KOPT-K1 (cell line): ENCODE results near the gene TMEM165.
"Not testable (repeated sequence)": the region's sequence is repeated elsewhere in the genome, so short reads cannot be mapped to it uniquely, and the experiment has no call there.

Experiments used
- H3K27ac ChIP-seq: fragments of 200-600 bp; sonication (generic); 2 replicates; pipeline ENCODE4 v1.5.1; 2016; ENCODE audit warnings: antibody characterized with exemption, mild to moderate bottlenecking, low read depth, low read length; ENCODE audit not compliant: poor library complexity, severe bottlenecking
- H3K36me3 ChIP-seq: fragments of 200-600 bp; sonication (generic); 2 replicates; pipeline ENCODE4 v1.5.1; 2017; ENCODE audit warnings: antibody characterized with exemption, mild to moderate bottlenecking, low read length, moderate library complexity; ENCODE audit not compliant: insufficient read depth
- H3K9me3 ChIP-seq: fragments of 200-600 bp; sonication (generic); 2 replicates; pipeline ENCODE4 v1.5.1; 2017; ENCODE audit warnings: antibody characterized with exemption, low read length, mild to moderate bottlenecking; ENCODE audit not compliant: insufficient read depth, poor library complexity, severe bottlenecking

The TMEM165 gene, protein sequence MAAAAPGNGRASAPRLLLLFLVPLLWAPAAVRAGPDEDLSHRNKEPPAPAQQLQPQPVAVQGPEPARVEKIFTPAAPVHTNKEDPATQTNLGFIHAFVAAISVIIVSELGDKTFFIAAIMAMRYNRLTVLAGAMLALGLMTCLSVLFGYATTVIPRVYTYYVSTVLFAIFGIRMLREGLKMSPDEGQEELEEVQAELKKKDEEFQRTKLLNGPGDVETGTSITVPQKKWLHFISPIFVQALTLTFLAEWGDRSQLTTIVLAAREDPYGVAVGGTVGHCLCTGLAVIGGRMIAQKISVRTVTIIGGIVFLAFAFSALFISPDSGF

DNA sequence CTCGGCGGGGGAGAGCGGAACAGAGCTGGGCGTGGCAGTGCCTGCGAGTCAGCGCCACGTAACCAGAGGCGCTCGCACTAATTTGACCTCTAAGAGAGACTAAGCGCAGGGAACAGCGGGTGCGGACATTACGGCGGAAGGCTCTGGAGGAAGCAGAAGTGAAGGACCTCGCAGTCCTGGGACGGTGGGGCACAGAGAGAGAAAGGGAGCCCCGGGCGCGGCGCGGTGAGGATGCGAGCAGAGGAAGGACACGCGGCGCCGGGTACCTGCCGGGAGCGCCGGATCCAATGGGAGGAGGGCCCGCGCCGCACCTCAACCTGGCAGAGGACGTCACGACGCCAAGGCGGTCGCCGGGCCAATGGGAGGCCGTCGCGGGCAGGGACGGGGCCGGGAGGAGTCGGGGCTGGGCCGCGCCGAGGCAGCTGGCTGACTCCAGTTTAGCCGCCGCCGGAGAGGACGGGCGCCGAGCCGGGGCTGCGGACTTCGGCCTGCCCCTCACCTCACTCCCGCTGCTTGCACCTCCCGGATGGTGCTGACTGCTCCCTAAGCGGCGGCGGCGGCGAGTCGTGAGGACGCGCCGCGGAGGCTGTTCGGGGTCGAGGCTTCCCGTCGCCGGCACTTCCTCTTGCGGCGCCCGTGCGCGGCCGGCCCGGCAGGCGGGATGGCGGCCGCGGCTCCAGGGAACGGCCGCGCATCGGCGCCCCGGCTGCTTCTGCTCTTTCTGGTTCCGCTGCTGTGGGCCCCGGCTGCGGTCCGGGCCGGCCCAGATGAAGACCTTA, at the start of gene TMEM165:
Gene TMEM165, plus strand, starts transcription at position 429 of the 779 bp plus-strand sequence. Its CDS starts 233 bp downstream, at position 662.
- Histone ChIP-seq H3K36me3 (peaks cover 29% of the 10 kb centered on the region), H3K27ac (peak within 1 kb of the TSS; percentile 85), H3K9me3 (no peaks in the 10 kb centered on the region)

DNA sequence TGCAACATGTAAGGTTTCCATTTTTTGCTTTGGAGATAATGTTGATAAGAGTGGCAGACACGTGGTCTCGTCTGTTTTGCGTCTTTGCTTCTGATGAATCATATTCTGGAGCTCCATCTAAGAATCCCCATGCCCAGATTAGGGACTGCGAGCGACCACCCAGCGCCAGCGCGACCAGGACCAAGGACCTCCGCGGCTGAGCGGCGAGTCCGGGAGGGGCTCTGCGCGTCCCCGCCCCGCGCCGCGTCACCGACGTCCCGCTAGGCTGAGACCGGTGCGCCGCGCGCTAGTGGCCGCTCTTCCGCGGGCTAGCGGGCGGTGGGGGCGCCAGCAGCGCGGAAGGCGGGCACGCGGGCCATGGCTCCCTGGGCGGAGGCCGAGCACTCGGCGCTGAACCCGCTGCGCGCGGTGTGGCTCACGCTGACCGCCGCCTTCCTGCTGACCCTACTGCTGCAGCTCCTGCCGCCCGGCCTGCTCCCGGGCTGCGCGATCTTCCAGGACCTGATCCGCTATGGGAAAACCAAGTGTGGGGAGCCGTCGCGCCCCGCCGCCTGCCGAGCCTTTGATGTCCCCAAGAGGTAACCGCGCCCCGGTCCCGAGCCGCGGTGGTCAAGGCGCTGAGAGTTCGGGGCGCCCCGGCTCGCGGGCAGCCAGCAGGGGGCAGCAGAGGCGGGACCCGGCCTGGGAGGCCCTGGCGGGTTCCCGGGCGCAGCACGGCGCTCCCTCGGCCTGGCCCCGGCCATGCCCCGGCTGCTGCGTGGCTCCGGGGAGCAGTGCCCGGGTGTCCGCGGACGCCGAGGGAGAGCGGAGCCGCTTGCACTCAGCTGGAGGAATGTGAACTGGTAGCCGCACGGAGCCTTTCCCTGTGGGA, 49.5 kb upstream of the TMEM165 start, which contains the start of gene SRD5A3:
Gene SRD5A3, plus strand, starts transcription at position 263 of the 871 bp plus-strand sequence. Its CDS starts 95 bp downstream, at position 358.
- H3K36me3 ChIP-seq, result no peaks in the 10 kb centered on the region
- H3K9me3 ChIP-seq, result no peaks in the 10 kb centered on the region
- peak within 1 kb of the TSS; percentile 57 for H3K27ac ChIP-seq

DNA sequence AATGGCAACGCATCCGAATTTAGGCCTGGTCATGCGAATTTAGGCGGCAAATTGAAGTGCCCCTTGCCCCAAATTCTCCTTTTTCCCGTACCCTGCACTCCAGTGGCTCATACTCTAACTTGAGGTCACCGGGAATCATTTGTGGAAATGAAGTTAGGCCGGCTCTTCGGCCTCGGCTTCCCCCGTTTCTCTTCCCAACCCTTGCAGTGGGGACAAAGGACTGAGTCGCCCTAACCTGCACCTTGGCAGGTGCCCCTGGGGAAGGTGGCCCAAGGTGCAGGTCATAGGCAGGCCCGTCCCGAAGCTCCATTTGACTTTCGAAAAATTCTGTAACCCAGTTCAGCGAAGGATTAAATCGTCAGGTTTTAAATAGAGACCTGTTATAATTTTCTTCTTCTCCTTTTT, 48.9 kb upstream of the TMEM165 start:
- no peaks in the 10 kb centered on the region for H3K36me3 ChIP-seq
- H3K27ac ChIP-seq, result peak overlapping the region; percentile 57
- H3K9me3 ChIP-seq, result no peaks in the 10 kb centered on the region

DNA sequence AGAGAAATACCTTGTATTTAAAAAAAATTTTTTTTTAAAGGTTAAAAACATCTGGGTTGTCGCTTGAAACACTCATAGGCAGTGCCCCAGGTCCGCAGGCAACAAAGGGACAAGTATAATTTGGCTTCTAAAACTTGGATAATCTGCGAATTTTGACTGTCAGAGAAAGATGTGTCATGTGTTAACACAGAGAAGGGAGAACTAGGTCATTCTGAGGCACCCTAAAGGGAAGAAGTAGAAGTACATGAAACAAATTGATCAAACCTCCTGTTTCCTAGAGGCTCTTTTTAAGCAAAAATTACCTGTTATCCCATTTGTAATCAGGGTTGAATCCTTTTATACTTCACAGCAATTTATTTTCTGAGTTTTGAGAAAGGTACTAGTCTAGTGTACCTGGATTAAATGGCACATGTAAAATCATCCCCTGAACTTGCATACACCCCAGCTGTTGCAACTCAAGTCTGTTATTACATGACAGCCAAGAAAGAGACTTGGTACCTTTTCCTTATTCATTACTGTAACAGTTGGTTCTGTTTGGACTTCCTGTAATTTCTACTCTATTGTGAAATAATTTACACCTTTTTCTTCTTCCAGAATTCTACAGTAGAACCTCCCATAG, 48.0 kb upstream of the TMEM165 start:
- H3K9me3 ChIP-seq, result no peaks in the 10 kb centered on the region
- no peak overlapping the region for H3K27ac ChIP-seq
- H3K36me3 ChIP-seq, result no peaks in the 10 kb centered on the region

DNA sequence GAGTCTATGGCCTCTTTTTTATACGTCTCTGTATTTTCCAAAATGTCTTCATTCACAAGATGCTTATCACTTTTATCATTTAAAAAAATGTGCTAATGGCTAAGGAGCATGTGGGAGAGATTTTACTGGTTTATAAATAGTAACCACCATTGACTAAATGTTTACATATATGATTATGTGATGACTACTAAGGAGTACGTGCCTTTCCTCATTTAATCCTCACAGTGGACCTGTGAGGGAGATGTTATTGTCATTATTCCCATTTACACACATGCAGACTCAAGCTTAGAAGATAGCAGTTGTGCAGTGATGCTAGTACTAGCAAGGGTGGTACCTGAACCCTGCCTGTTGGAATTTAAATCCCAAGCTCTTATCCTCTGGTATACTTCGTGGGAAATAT, 47.3 kb upstream of the TMEM165 start:
- peaks cover 5% of the 10 kb centered on the region for H3K9me3 ChIP-seq
- no peak overlapping the region for H3K27ac ChIP-seq
- no peaks in the 10 kb centered on the region for H3K36me3 ChIP-seq

DNA sequence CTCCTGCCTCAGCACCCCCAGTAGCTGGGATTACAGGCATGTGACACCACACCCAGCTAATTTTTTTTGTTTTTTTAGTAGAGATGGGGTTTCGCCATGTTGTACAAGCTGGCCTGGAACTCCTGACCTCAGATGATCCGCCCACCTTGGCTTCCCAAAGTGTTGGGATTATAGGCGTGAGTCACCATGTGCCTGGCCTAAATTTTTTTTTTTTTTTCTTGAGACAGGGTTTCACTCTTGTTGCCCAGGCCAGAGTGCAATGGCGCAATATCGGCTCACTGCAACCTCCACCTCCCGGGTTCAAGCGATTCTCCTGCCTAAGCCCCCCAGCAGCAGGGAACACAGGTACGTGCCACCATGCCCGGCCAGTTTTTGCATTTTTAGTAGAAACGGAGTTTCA, 44.9 kb upstream of the TMEM165 start:
- not testable (repeated sequence) for H3K36me3 ChIP-seq, H3K27ac ChIP-seq

DNA sequence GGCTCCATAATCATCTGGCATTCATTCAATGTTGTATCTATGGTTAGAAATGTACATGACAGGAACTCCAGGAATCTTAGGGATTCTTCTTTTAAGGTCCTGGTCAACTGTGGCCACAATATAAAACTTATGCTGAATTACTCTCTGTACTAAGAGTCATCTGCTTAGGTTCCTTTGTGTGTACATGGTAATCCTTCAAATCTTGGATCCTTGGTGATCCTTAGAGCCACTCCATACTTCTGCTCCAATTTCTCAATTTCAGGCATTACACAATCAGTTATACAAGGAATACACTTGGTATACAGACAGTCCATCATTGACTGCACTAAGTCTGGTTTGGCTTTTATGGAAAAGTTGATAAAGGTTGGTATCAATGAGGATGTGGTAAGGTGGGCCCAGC, 43.9 kb upstream of the TMEM165 start:
- Histone ChIP-seq H3K36me3 (no peaks in the 10 kb centered on the region), H3K27ac (no peak overlapping the region), H3K9me3 (peaks cover 5% of the 10 kb centered on the region)

More for the DNA sequence above, 44.9 kb upstream of the TMEM165 start:
- not testable (repeated sequence) for H3K9me3 ChIP-seq

DNA sequence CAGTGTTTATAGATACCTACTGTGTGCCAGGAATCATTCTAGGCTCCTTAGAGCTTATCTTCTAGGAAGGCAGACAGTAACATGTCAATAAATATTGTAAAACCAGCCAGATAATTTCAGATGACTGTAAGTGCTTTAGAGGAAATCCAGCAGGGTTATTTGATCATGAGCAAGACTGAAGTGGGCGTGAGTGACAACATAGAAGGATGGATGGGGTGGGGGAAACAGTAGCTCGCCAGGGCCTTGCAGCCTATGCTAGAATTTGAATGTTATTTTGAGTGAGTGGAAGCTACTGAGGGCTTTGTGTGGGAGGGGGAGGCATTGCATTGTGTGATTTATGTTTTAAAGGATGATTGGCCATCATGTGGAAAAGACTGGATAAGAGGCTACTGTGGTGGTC, 43.0 kb upstream of the TMEM165 start:
- Histone ChIP-seq H3K36me3 (no peaks in the 10 kb centered on the region), H3K27ac (no peak overlapping the region), H3K9me3 (peaks cover 5% of the 10 kb centered on the region)

DNA sequence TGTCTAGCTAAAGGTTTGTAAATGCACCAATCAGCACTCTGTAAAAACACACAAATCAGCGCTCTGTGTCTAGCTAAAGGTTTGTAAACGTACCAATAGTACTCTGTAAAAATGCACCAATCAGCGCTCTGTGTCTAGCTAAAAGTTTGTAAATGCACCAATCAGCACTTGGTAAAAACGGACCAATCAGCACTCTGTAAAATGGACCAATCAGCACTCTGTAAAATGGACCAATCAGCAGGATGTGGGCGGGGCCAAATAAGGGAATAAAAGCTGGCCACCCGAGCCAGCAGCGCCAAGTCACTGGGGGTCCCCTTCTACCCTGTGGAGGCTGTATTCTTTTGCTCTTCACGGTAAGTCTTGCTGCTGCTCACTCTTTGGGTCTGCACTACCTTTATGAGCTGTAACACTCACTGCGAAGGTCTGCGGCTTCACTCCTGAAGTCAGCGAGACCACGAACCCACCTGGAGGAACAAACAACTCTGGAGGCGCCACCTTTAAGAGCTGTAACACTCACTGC, 42.5 kb upstream of the TMEM165 start:
- H3K36me3 ChIP-seq, H3K9me3 ChIP-seq, H3K27ac ChIP-seq: not testable (repeated sequence)

DNA sequence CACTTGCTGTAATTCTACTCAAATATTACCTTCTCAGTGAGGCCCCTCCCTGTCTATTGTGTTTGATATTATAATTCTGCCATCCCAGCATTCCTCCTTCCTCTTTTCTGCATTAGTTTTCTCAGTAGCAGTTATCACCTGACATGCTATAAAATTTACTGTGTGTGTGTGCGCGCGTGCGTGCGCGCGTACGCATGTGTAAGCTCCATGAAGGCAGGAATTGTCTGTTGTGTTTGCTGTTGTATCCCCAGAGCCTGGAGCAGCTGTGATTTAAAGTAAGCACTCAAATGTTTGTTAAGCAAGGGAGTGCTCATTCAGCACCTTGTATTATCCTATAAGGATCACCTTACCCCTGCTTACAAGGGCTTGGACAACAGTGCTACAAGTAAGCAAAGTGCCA, 41.1 kb upstream of the TMEM165 start:
- Histone ChIP-seq H3K36me3 (no peaks in the 10 kb centered on the region), H3K9me3 (peaks cover 5% of the 10 kb centered on the region), H3K27ac (no peak overlapping the region)

DNA sequence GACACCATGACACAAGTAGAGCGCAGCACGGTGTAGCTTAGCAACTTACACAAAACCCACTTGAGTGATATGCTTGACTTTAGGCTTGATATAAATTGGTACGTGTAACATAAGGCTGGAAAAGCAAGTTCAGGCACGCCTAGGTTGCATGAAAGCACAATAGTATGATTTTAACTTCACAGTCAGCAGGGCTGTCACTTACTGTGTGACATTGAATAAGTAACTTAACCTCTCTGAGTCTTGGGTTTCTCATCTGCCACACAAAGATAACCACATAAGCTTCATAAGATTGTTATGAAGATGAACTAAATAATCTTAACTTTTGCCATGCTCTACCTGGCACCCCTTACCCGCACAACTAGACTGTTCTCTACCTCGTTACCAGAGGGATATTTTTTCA, 40.2 kb upstream of the TMEM165 start:
- Histone ChIP-seq H3K27ac (no peak overlapping the region), H3K9me3 (peaks cover 5% of the 10 kb centered on the region), H3K36me3 (no peaks in the 10 kb centered on the region)

DNA sequence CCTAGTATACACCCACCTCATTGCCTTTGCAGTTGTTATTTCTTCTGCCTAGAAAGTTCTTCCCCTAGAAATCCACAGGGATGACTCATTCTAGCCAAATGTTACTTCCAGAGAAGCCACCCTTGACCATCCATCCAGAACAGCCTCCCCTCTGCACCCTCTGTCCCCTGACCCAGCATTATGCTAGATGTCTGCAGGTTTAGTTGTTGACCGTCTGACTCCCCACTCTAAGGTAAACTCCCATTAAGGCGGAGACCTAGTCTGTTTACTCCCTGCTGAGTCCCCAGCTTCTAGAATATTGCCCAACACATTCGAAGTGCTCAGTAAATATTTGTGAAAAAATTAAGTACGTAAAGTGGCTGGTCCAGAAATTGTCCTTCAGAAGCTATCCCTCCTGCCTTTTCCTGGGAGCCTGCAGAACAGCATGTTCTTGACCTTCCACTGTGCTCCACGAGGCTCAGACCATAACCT, 38.7 kb upstream of the TMEM165 start:
- Histone ChIP-seq H3K9me3 (peaks cover 5% of the 10 kb centered on the region), H3K27ac (no peak overlapping the region), H3K36me3 (no peaks in the 10 kb centered on the region)

DNA sequence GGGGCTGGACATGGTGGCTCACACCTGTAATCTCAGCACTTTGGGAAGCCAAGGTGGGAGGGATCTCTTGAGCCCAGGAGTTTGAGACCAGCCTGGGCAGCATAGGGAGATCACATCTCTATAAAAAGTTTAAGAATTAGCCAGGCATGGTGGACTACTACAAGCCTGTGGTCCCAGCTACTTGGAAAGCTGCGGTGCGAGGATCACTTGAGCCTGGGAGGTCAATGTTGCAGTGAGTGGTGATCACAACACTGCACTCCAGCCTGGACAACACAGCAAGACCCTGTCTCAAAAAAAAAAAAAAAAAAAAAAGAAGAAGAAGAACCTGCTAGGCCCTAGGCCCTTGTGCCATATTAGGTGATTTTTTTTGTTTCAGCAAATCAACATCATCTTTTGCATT, 37.5 kb upstream of the TMEM165 start:
- no peak overlapping the region for H3K27ac ChIP-seq

DNA sequence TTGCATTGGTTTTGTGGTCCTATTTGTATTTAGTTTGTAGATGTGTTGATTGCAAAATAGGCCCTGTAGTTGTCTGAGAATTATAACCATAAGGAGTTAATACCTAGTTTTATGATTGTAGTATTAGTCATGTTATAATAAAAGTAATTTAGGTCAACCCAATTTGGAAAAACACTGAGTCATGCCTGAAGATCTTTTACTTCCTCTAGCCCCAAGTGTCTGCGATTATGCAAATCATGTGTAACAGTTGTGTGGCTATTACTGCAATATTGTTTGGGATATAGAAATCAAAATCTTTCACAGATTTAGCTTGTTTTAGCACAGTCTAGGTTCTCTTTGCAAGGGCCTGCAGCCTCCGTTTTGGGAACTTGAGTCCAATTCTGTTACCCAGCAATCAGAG, 37.1 kb upstream of the TMEM165 start:
- Histone ChIP-seq H3K27ac (no peak overlapping the region), H3K9me3 (no peaks in the 10 kb centered on the region)

More for the DNA sequence above, 37.5 kb upstream of the TMEM165 start:
- Histone ChIP-seq H3K36me3 (no peaks in the 10 kb centered on the region), H3K9me3 (peaks cover under 1% of the 10 kb centered on the region)

More for the DNA sequence above, 37.1 kb upstream of the TMEM165 start:
- no peaks in the 10 kb centered on the region for H3K36me3 ChIP-seq
